ENCODE results near the gene MED23. TPM values are rescaled to one million over a fixed set of nuclear protein-coding genes. Genes with fewer than 3 reads are reported as not detected.
"Not testable (repeated sequence)": the region's sequence is repeated elsewhere in the genome, so short reads cannot be mapped to it uniquely, and the experiment has no call there.

The MED23 gene
- total RNA-seq, 1 donor from 2014 or later = 26.3 TPM

DNA sequence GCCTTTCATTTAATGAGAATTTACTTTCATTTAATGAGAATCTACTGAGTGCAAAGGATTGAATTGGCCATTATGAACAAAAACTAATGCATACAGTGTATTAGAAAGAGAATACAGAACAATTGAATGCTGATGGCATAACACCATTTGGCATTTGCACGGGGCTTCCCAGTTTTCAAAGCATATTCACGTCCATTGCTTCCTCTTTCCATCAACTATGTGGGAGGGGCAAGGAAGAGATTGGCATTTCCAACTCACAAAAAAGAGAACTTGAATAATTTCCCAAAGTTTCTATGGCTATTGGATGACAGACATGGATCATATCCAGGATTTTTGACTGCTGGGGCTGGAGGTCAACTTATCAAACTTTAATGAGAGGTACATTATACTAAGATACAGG, 78.2 kb downstream of the MED23 start:
- no peaks in the 10 kb centered on the region for H3K4me1 ChIP-seq
- no peak for DNase-seq (ENCODE audit: extremely low spot score in 2 of 2)
- H3K36me3 ChIP-seq = no peaks in the 10 kb centered on the region
- intact Hi-C loops (cut with DNase I) = no loop called here
- no peak overlapping the region for H3K4me3 ChIP-seq
- no peak overlapping the region for H3K27ac ChIP-seq
- H3K27me3 ChIP-seq = no peaks in the 10 kb centered on the region
- TF ChIP-seq POLR2AphosphoS5 (IDR thresholded peaks at IDR 0.05; ENCODE audit: insufficient read depth in 1 of 2, low read depth in 1 of 2) (no peak), POLR2A (IDR thresholded peaks at IDR 0.05) (no peak)
- TF ChIP-seq, protein P1, sequence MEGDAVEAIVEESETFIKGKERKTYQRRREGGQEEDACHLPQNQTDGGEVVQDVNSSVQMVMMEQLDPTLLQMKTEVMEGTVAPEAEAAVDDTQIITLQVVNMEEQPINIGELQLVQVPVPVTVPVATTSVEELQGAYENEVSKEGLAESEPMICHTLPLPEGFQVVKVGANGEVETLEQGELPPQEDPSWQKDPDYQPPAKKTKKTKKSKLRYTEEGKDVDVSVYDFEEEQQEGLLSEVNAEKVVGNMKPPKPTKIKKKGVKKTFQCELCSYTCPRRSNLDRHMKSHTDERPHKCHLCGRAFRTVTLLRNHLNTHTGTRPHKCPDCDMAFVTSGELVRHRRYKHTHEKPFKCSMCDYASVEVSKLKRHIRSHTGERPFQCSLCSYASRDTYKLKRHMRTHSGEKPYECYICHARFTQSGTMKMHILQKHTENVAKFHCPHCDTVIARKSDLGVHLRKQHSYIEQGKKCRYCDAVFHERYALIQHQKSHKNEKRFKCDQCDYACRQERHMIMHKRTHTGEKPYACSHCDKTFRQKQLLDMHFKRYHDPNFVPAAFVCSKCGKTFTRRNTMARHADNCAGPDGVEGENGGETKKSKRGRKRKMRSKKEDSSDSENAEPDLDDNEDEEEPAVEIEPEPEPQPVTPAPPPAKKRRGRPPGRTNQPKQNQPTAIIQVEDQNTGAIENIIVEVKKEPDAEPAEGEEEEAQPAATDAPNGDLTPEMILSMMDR (IDR thresholded peaks at IDR 0.05) = no peak
- no peaks in the 10 kb centered on the region for H3K9me3 ChIP-seq

DNA sequence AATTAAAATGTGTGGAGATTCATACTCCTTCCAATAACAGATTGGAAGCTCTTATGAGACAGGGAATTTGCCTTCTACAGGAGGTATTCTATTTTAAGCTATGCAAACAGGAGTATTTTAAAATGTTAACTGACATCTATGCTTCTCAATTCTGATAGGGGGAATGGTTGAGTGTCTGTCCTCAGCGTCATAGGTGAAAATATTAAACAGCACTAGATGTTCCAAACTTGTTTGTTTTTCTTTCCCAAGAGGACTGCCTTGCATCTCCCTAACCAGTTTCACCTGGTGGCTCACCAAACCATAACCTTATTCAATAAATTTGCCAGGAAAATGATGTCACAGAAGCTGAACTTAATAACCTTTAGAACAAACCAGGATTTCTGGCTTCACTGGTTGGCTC, 79.6 kb downstream of the MED23 start:
- no peak for DNase-seq (ENCODE audit: extremely low spot score in 2 of 2)
- Histone ChIP-seq H3K27ac (no peak overlapping the region), H3K36me3 (no peaks in the 10 kb centered on the region), H3K4me3 (no peak overlapping the region), H3K27me3 (no peaks in the 10 kb centered on the region), H3K9me3 (no peaks in the 10 kb centered on the region), H3K4me1 (no peaks in the 10 kb centered on the region)
- intact Hi-C loops (cut with DNase I) = no loop called here
- TF ChIP-seq POLR2A (IDR thresholded peaks at IDR 0.05) = no peak
- TF ChIP-seq, protein P1 (IDR thresholded peaks at IDR 0.05) = no peak
- TF ChIP-seq POLR2AphosphoS5 (IDR thresholded peaks at IDR 0.05; ENCODE audit: insufficient read depth in 1 of 2, low read depth in 1 of 2) = no peak

DNA sequence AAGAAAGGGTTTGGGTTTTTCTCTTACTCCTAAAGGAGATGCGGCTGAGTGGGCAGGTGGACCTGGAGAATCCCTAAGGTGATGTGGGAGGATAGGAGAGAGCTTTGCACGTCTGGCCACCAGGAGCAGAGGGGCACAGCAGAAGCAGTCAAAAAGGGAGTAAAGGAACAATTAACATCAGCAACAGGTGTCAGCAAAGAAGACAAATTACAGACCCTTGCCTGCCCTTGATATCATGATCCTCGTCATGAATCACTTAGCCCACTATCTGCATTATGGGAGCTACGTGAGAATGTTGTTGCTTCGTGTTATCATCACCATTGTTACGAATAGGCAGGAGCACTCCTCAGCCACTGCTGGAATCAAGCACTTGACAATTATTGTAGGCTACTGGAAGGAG, 80.6 kb downstream of the MED23 start:
- Histone ChIP-seq H3K27me3 (no peaks in the 10 kb centered on the region), H3K36me3 (no peaks in the 10 kb centered on the region), H3K4me1 (no peaks in the 10 kb centered on the region), H3K27ac (no peak overlapping the region), H3K9me3 (no peaks in the 10 kb centered on the region), H3K4me3 (no peak overlapping the region)
- DNase-seq (ENCODE audit: extremely low spot score in 2 of 2) = no peak
- no peak for TF ChIP-seq POLR2A (IDR thresholded peaks at IDR 0.05)
- no peak for TF ChIP-seq POLR2AphosphoS5 (IDR thresholded peaks at IDR 0.05; ENCODE audit: insufficient read depth in 1 of 2, low read depth in 1 of 2)
- intact Hi-C loops (cut with DNase I) = no loop called here

DNA sequence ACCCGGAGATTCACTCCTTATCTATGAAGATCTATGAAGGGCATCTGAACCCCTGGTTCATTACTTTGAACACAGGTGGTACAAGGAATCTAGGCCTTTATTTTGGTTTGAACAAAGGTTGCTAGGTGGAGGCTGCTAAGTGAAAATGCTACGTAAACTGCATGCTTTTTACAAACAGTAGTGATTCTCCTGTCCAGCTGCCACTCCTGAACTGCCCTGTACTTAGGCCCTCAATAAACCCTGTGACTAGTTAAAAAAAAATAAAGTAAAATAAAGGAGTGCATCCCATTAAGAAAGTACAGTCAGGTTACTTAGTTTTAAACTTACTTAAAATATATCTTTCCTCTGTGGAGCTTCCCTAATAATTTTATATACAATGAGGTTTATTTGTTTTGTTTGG, 82.7 kb downstream of the MED23 start:
- no peak for DNase-seq (ENCODE audit: extremely low spot score in 2 of 2)

DNA sequence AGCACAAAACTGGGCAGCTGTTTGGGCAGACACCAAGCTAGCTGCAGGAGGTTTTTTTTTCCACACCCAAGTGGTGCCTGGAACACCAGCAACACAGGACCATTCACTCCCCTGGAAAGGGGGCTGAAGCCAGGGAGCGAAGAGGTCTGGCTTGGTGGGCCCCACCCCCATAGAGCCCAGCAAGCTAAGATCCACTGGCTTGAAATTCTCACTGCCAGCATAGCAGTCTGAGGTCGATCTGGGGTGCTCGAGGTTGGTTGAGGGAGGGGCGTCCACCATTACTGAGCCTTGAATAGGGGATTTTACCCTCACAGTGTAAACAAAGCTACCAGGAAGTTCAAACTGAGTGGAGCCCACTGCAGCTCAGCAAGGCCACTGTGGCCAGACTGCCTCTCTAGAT, 89.4 kb downstream of the MED23 start:
- H3K27me3 ChIP-seq; H3K4me1 ChIP-seq; intact Hi-C loops (cut with DNase I); DNase-seq (ENCODE audit: extremely low spot score in 2 of 2); H3K9me3 ChIP-seq; H3K27ac ChIP-seq; H3K4me3 ChIP-seq; H3K36me3 ChIP-seq: not testable (repeated sequence)

More for the DNA sequence above, 82.7 kb downstream of the MED23 start:
- H3K4me1 ChIP-seq = no peaks in the 10 kb centered on the region
- H3K9me3 ChIP-seq = no peaks in the 10 kb centered on the region
- TF ChIP-seq POLR2AphosphoS5 (IDR thresholded peaks at IDR 0.05; ENCODE audit: insufficient read depth in 1 of 2, low read depth in 1 of 2) (no peak), POLR2A (IDR thresholded peaks at IDR 0.05) (no peak)
- TF ChIP-seq, protein P1 (IDR thresholded peaks at IDR 0.05) = no peak
- no peak overlapping the region for H3K4me3 ChIP-seq
- H3K27me3 ChIP-seq = no peaks in the 10 kb centered on the region
- no peaks in the 10 kb centered on the region for H3K36me3 ChIP-seq
- intact Hi-C loops (cut with DNase I) = no loop called here
- H3K27ac ChIP-seq = no peak overlapping the region

DNA sequence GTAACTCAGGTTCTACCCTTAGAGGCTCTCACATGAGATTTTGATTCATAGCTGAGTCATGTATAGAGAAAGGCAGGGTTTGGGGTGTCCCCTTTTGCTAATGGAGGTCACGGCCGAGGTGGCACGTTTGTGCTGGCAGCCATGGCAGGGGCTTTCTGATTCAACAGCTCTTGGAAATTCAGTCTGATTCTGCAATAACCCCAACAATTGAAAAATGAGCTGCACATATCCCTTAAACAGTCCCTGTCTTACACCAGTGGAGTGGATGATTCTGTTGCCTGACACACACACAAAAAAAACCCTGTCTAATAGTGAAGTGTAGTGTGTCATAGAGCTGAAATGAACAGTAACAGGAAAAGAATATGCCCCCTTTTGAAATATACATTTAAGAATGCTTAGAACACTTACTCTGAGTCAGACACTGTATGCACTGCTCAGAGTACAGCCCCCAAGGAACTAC, 95.4 kb downstream of the MED23 start:
- TF ChIP-seq POLR2AphosphoS5 (IDR thresholded peaks at IDR 0.05; ENCODE audit: insufficient read depth in 1 of 2, low read depth in 1 of 2) (no peak), POLR2A (IDR thresholded peaks at IDR 0.05) (no peak)
- TF ChIP-seq, protein P1 (IDR thresholded peaks at IDR 0.05) = no peak
- no peak overlapping the region for H3K27ac ChIP-seq
- intact Hi-C loops (cut with DNase I) = no loop called here
- H3K4me3 ChIP-seq = no peak overlapping the region
- H3K9me3 ChIP-seq = no peaks in the 10 kb centered on the region
- no peak for DNase-seq (ENCODE audit: extremely low spot score in 2 of 2)
- H3K36me3 ChIP-seq = no peaks in the 10 kb centered on the region
- no peaks in the 10 kb centered on the region for H3K4me1 ChIP-seq
- H3K27me3 ChIP-seq = no peaks in the 10 kb centered on the region

DNA sequence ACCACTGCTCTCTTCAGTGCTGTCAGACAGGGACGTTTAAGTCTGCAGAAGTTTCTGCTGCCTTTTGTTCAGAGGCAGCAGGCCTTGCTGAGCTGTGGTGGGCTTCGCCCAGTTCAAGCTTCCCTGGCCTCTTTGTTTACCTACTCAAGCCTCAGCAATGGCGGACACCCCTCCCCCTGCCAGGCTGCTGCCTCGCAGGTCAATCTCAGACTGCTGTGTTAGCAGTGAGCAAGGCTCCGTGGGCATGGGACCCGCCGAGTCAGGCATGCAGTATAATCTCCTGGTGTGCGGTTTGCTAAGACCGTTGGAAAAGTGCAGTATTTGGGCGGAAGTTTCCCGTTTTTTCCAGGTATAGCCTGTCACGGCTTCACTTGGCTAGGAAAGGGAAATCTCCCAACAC, 96.4 kb downstream of the MED23 start:
- H3K27me3 ChIP-seq; intact Hi-C loops (cut with DNase I); H3K4me1 ChIP-seq; H3K4me3 ChIP-seq; H3K9me3 ChIP-seq; H3K36me3 ChIP-seq; DNase-seq (ENCODE audit: extremely low spot score in 2 of 2); H3K27ac ChIP-seq: not testable (repeated sequence)

DNA sequence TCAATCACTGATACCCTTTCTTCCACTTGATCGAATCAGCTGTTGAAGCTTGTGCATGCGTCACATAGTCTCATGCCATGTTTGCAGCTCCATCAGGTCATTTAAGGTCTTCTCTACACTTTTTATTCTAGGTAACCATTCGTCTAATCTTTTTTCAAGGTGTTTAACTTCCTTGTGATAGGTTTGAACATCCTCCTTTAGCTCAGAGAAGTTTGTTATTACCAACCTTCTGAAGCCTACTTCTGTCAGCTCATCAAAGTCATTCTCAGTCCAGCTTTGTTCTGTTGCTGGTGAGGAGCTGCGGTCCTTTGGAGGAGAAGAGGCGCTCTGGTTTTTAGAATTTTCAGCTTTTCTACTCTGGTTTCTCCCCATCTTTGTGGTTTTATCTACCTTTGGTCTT, 97.1 kb downstream of the MED23 start:
- H3K4me3 ChIP-seq; H3K4me1 ChIP-seq; DNase-seq (ENCODE audit: extremely low spot score in 2 of 2); H3K27me3 ChIP-seq; H3K36me3 ChIP-seq; H3K27ac ChIP-seq; H3K9me3 ChIP-seq; intact Hi-C loops (cut with DNase I): not testable (repeated sequence)
